ENCODE measurements around the gene ATP6V0B. TPM values are rescaled to one million over a fixed set of nuclear protein-coding genes. Genes with fewer than 3 reads are reported as not detected.

Gene ATP6V0B
- total and polyA plus RNA-seq, 2 experiments from 2014 or later = 112 to 142 TPM

DNA sequence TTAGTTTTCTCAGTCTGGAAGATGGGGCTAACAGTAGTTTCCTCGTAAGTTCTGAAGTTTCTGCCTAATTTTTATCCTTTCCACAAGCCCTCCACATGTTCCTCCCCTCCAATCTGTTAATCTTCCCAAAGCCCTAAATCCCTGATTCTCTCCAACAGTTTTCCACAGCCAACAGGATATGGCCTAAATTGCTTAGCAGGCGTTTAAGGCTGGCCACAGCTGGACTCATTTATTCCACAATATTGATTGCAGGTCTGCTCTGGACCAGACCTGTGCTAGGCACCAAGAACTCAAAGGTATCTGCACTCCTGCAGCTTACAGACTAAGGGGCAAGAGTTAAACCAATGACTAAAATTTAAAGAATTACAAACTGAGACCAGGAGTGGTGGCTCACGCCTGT is 52.6 kb downstream of the ATP6V0B start:
- H3K9me2 ChIP-seq (ENCODE audit: insufficient read depth) = no peaks in the 10 kb centered on the region
- no peaks in the 10 kb centered on the region; the same call in 1 of the 2 replicates for H3K36me3 ChIP-seq (ENCODE audit: insufficient read depth)
- no peak overlapping the region for H3K4me2 ChIP-seq
- DNase-seq (ENCODE audit: low spot score) = no peak
- Mint-ChIP-seq H3K36me3 (ENCODE audit: low read depth) (peaks cover 47% of the 10 kb centered on the region), H3K4me1 (peaks cover 40% of the 10 kb centered on the region), H3K27me3 (ENCODE audit: insufficient read depth, low read depth, poor library complexity) (peaks cover 10% of the 10 kb centered on the region), H3K4me3 (no peak overlapping the region), H3K9me3 (peaks cover 4% of the 10 kb centered on the region; the same call in 1 of the 3 replicates), H3K27ac (no peak overlapping the region)
- no peaks in the 10 kb centered on the region; the same call in 1 of the 2 replicates for H4K20me1 ChIP-seq (replicated peaks; ENCODE audit: insufficient read depth)
- TF ChIP-seq EZH2phosphoT487 (IDR thresholded peaks at IDR 0.05; ENCODE audit: unreplicated experiment) (no peak), CTCF (conservative IDR thresholded peaks at IDR 0.05; ENCODE audit: low read depth in 2 of 2) (no peak), EZH2 (IDR thresholded peaks at IDR 0.05; ENCODE audit: low read depth, unreplicated experiment) (no peak), NANOG (IDR thresholded peaks at IDR 0.05; ENCODE audit: borderline replicate concordance) (no peak), JUNB (IDR thresholded peaks at IDR 0.05; ENCODE audit: unreplicated experiment) (no peak), CREB1 (CRISPR knock-in tag; IDR thresholded peaks at IDR 0.05; ENCODE audit: low read depth) (no peak)
- no peak overlapping the region for H2AFZ ChIP-seq
- H3K27me3 ChIP-seq (ENCODE audit: insufficient read depth) = no peaks in the 10 kb centered on the region
- H3K4me3 ChIP-seq = no peak overlapping the region
- H3K4me1 ChIP-seq (ENCODE audit: insufficient read depth) = peaks cover 19% of the 10 kb centered on the region
- H3K79me2 ChIP-seq (replicated peaks; ENCODE audit: insufficient read depth) = peaks cover 37% of the 10 kb centered on the region
- no peak for ATAC-seq
- no peak overlapping the region for H3K27ac ChIP-seq (ENCODE audit: low read depth)
- H3F3A ChIP-seq (replicated peaks; ENCODE audit: low read depth) = peaks cover 18% of the 10 kb centered on the region

Other genes with a start within 250 kb of the ATP6V0B start
- 10.4 and 35.7 TPM in 2 replicates for gene ARTN, start 41.2 kb upstream of the ATP6V0B start, total RNA-seq (2014; rRNA removed; shearing (Covaris generic))
- gene ARTN, start 41.2 kb upstream of the ATP6V0B start, polyA plus RNA-seq (2016; fragmentation: Nextera tagmentation; extraction: Ambion mirVana) = 6.7 and 7.6 TPM in 2 replicates
- gene IPO13, start 28.0 kb upstream of the ATP6V0B start, total RNA-seq (2014; rRNA removed; shearing (Covaris generic)) = 17.9 and 22.8 TPM in 2 replicates
- 10.4 and 12.5 TPM in 2 replicates for gene IPO13, start 28.0 kb upstream of the ATP6V0B start, polyA plus RNA-seq (2016; fragmentation: Nextera tagmentation; extraction: Ambion mirVana)
- 68.2 and 90.3 TPM in 2 replicates for gene DPH2, start 5.0 kb upstream of the ATP6V0B start, total RNA-seq (2014; rRNA removed; shearing (Covaris generic))
- 32.1 and 35.6 TPM in 2 replicates for gene DPH2, start 5.0 kb upstream of the ATP6V0B start, polyA plus RNA-seq (2016; fragmentation: Nextera tagmentation; extraction: Ambion mirVana)
- gene B4GALT2, start 4.2 kb downstream of the ATP6V0B start, total RNA-seq (2014; rRNA removed; shearing (Covaris generic)) = 52.7 and 63.1 TPM in 2 replicates
- gene B4GALT2, start 4.2 kb downstream of the ATP6V0B start, polyA plus RNA-seq (2016; fragmentation: Nextera tagmentation; extraction: Ambion mirVana) = 22.4 and 22.8 TPM in 2 replicates
- 8.3 and 9.5 TPM in 2 replicates for gene CCDC24, start 16.6 kb downstream of the ATP6V0B start, total RNA-seq (2014; rRNA removed; shearing (Covaris generic))
- 13.4 and 17.2 TPM in 2 replicates for gene CCDC24, start 16.6 kb downstream of the ATP6V0B start, polyA plus RNA-seq (2016; fragmentation: Nextera tagmentation; extraction: Ambion mirVana)
- 14.6 and 20.0 TPM in 2 replicates for gene SLC6A9, start 56.5 kb downstream of the ATP6V0B start, total RNA-seq (2014; rRNA removed; shearing (Covaris generic))
- gene SLC6A9, start 56.5 kb downstream of the ATP6V0B start, polyA plus RNA-seq (2016; fragmentation: Nextera tagmentation; extraction: Ambion mirVana) = 12.2 and 14.4 TPM in 2 replicates
- gene KLF17, start 143.9 kb downstream of the ATP6V0B start, total RNA-seq (2014; rRNA removed; shearing (Covaris generic)) = not detected in 2 replicates
- gene KLF17, start 143.9 kb downstream of the ATP6V0B start, polyA plus RNA-seq (2016; fragmentation: Nextera tagmentation; extraction: Ambion mirVana) = not detected in 2 replicates
- gene KLF18, start 166.7 kb downstream of the ATP6V0B start, total RNA-seq (2014; rRNA removed; shearing (Covaris generic)) = 0.16 and 0.35 TPM in 2 replicates
- not detected in 2 replicates for gene KLF18, start 166.7 kb downstream of the ATP6V0B start, polyA plus RNA-seq (2016; fragmentation: Nextera tagmentation; extraction: Ambion mirVana)
- 38.8 and 40.0 TPM in 2 replicates for gene DMAP1, start 238.5 kb downstream of the ATP6V0B start, total RNA-seq (2014; rRNA removed; shearing (Covaris generic))
- gene DMAP1, start 238.5 kb downstream of the ATP6V0B start, polyA plus RNA-seq (2016; fragmentation: Nextera tagmentation; extraction: Ambion mirVana) = 27.9 and 32.6 TPM in 2 replicates